Fibroblast of lung (primary cell): ENCODE results near the gene GSG1. TPM values are rescaled to one million over a fixed set of nuclear protein-coding genes. Genes with fewer than 3 reads are reported as not detected.

ENCODE experiments used
- DNase-seq, 2 donors: peaks; one replicate each; pipeline versions ENCODE4 v3.0.0 to v3.0.0-alpha.2; 2010; ENCODE audit warnings: low read depth in 2 of 2
- H2AFZ ChIP-seq: 2 replicates; pipeline ENCODE4 v1.5.1; 2012; ENCODE audit warnings: low read length, control low read depth, inconsistent platforms
- H3K27ac ChIP-seq: 2 replicates; pipeline ENCODE4 v1.5.1; 2011; ENCODE audit warnings: low read length, control low read depth; ENCODE audit not compliant: insufficient read depth
- H3K27me3 ChIP-seq: 2 replicates; pipeline ENCODE4 v1.5.1; 2011; ENCODE audit warnings: mild to moderate bottlenecking, low read length; ENCODE audit not compliant: control insufficient read depth, insufficient read depth
- H3K36me3 ChIP-seq: 2 replicates; pipeline ENCODE4 v1.5.1; 2011; ENCODE audit warnings: low read length; ENCODE audit not compliant: control insufficient read depth, insufficient read depth
- H3K4me1 ChIP-seq: 2 replicates; pipeline ENCODE4 v1.5.1; 2011; ENCODE audit warnings: low read length; ENCODE audit not compliant: control insufficient read depth, insufficient read depth; ENCODE audit errors: extremely low read depth
- H3K4me2 ChIP-seq: 2 replicates; pipeline ENCODE4 v1.5.1; 2011; ENCODE audit warnings: low read length, control low read depth; ENCODE audit not compliant: insufficient read depth; ENCODE audit errors: extremely low read depth
- H3K4me3 ChIP-seq, 4 experiments: fragments of 200-600 bp in 1 of 4; sonication (generic) in 1 of 4; replicated peaks in 1 of 4; 2 replicates each; pipeline ENCODE4 v1.5.1; 2011 to 2016; ENCODE audit warnings: low read length in 4 of 4, low read depth in 3 of 4, mild to moderate bottlenecking in 3 of 4, control low read depth in 2 of 4, inconsistent platforms in 1 of 4, mixed read lengths in 1 of 4; ENCODE audit not compliant: insufficient read depth in 1 of 4; ENCODE audit errors: control extremely low read depth in 1 of 4
- H3K79me2 ChIP-seq: 2 replicates; pipeline ENCODE4 v1.5.1; 2012; ENCODE audit warnings: mild to moderate bottlenecking, low read length, inconsistent platforms; ENCODE audit not compliant: control insufficient read depth, insufficient read depth
- H3K9ac ChIP-seq: 2 replicates; pipeline ENCODE4 v1.5.1; 2011; ENCODE audit warnings: mild to moderate bottlenecking, low read length, control low read depth; ENCODE audit not compliant: insufficient read depth
- H3K9me3 ChIP-seq: 2 replicates; pipeline ENCODE4 v1.5.1; 2012; ENCODE audit warnings: low read depth, low read length; ENCODE audit not compliant: control insufficient read depth, insufficient read depth
- H4K20me1 ChIP-seq: 2 replicates; pipeline ENCODE4 v1.5.1; 2011; ENCODE audit warnings: low read length; ENCODE audit not compliant: control insufficient read depth, insufficient read depth; ENCODE audit errors: extremely low read depth
- EZH2 ChIP-seq: IDR thresholded peaks from 2 replicates; pipeline ENCODE4 v1.5.1; 2012; ENCODE audit warnings: low read length, control low read depth, mild to moderate bottlenecking; ENCODE audit errors: missing control alignments
- polyA plus RNA-seq, 2 donors: library from polyadenylated mRNA; depleted of rRNA in 1 of 2; stranded (reverse) in 1 of 2; unstranded in 1 of 2; fragments of >200 nt; gene quantifications; 2 replicates each; pipeline ENCODE4 v1.2.1, GENCODE V29; 2011 to 2012; ENCODE audit warnings: missing spikeins in 1 of 2
- total RNA-seq: library from RNA; depleted of rRNA; stranded (reverse); fragments of >200 nt; gene quantifications from 2 replicates; pipeline ENCODE4 v1.2.1, GENCODE V29; 2014
- TF ChIP-seq, protein P1 (sequence below), 2 donors: IDR thresholded peaks in 1 of 2; conservative IDR thresholded peaks in 1 of 2; 1 replicate in 1 of 2; 2 replicates in 1 of 2; pipeline ENCODE4 v1.5.1; 2011 to 2012; ENCODE audit warnings: low read length in 2 of 2, control low read depth in 1 of 2, inconsistent platforms in 1 of 2, low read depth in 1 of 2, mild to moderate bottlenecking in 1 of 2

Gene GSG1
- total and polyA plus RNA-seq, 2 donors (not counting 1 experiment from before 2014, with no cell fraction given) = 0.66 to 0.93 TPM

DNA sequence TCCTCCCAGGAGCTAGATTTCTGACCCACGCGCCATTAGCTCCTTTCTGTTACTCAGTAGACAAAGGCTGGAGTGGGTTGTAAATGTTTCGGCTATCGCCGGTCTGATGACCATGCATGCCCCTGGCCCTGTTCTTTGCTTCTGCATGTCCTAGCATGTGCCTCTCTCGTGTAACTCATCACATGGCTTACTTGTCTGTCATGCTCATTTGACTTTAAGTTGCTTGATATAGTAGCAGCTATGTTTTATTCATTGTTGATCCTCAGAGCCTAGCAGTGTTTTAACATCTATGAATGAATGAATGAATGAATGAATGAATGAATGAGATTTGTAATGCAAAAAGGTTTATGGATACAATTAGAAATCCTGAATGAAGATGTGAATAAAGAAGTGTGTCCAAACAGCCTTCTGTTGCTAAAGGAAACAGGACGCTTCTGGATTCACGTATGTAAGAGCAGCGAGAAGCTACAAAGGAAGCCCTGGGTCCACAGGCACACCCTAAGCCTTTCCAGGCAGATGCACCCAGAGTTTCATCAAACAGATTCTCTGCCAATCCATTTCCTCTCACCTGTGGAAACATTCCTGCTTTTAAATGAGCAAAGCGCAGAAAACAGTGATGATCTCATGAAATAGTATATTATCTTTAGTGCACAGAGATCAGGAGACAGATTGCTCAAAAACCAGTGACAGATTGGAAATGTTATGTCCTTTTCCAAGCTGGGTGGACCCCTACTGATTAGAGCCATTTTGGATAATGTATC lies 3.4 kb downstream of the GSG1 start:
- Histone ChIP-seq H3K9ac (peak overlapping the region; percentile 96), H2AFZ (no peak overlapping the region), H3K9me3 (no peaks in the 10 kb centered on the region), H3K36me3 (no peaks in the 10 kb centered on the region), H3K27me3 (no peaks in the 10 kb centered on the region), H3K4me3 (peak overlapping the region in 2 of 4 experiments; percentile 44 to 57), H3K79me2 (no peaks in the 10 kb centered on the region), H3K4me1 (peaks cover 41% of the 10 kb centered on the region), H4K20me1 (no peaks in the 10 kb centered on the region), H3K27ac (peak overlapping the region; percentile 100), H3K4me2 (peak overlapping the region; percentile 78)
- TF ChIP-seq EZH2 = no peak
- TF ChIP-seq, protein P1, sequence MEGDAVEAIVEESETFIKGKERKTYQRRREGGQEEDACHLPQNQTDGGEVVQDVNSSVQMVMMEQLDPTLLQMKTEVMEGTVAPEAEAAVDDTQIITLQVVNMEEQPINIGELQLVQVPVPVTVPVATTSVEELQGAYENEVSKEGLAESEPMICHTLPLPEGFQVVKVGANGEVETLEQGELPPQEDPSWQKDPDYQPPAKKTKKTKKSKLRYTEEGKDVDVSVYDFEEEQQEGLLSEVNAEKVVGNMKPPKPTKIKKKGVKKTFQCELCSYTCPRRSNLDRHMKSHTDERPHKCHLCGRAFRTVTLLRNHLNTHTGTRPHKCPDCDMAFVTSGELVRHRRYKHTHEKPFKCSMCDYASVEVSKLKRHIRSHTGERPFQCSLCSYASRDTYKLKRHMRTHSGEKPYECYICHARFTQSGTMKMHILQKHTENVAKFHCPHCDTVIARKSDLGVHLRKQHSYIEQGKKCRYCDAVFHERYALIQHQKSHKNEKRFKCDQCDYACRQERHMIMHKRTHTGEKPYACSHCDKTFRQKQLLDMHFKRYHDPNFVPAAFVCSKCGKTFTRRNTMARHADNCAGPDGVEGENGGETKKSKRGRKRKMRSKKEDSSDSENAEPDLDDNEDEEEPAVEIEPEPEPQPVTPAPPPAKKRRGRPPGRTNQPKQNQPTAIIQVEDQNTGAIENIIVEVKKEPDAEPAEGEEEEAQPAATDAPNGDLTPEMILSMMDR (conservative IDR thresholded peaks at IDR 0.05 in 1 of 2, IDR thresholded peaks at IDR 0.05 in 1 of 2; ENCODE audit: low read depth in 1 of 2, low read length in 2 of 2) = no peak
- peak in 1 of 2 donors; percentile 11 for DNase-seq

DNA sequence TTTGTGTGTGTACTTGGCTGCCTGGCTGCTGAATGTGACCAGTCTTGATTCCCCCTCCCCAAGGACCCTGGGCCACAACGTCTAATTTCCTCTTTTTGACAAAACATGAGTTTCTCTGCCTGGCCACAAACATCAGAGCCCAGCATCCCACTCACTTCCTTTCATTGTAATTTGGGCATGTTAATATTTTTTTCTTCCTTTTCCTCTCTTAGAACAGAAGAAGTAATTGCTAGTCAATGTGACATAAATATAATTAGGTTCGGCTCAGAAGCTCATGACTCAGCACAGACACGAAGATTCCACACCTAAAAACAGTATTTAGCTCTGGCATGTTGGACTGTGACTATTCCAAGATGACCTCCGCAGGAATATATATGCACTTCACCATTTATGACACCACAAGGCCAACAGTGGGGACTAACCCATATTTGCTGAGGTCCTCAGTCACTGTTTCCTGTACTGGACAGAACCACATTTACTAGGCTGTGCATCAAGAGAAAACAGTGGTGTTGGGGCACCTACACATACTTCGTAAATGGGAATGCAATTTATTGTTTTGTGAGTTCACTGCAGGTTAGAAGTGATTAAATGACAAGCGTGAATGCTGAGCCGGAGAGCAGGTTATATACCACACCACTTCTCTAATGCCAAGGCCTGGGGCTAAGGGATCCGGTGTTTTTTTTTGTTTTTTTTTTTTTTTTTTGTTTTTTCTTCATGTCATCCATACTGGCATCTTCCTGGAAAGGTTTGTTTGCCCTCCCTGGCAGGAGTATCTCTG lies 4.2 kb downstream of the GSG1 start:
- Histone ChIP-seq H3K4me1 (peaks cover 45% of the 10 kb centered on the region), H4K20me1 (no peaks in the 10 kb centered on the region), H3K4me3 (no peak overlapping the region), H3K9me3 (no peaks in the 10 kb centered on the region), H3K27me3 (no peaks in the 10 kb centered on the region), H3K27ac (peak overlapping the region; percentile 100), H3K9ac (peak overlapping the region; percentile 63), H2AFZ (no peak overlapping the region), H3K79me2 (no peaks in the 10 kb centered on the region), H3K36me3 (no peaks in the 10 kb centered on the region), H3K4me2 (peak overlapping the region; percentile 4)
- TF ChIP-seq, protein P1 (conservative IDR thresholded peaks at IDR 0.05 in 1 of 2, IDR thresholded peaks at IDR 0.05 in 1 of 2; ENCODE audit: low read depth in 1 of 2, low read length in 2 of 2) = no peak
- TF ChIP-seq EZH2 = no peak
- peak; percentile 7 to 52 for DNase-seq

DNA sequence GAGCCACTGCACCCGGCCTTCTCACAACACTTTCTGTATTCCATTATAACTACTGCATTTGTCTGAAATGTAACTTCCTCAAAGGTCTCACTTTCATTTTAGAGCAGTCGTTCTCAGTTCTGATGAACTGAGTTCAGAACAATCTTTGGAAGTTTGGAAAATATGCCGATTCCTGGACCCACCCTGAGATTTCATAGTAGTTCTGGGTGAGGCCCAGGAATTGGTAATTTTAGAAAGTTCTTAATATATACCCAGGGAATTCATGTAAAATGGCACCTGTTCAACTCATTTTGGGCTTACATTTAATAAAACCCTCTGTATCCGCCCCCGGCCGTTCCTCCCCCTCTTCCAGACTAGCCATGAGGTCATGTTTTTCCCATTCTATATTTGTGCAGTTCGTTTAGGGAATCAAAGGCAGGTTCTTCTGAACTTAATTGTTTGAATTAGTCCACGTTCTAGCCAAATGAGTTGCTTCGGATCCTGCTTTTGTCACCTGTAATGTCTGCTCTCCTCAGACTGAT lies 5.9 kb downstream of the GSG1 start:
- Histone ChIP-seq H3K9ac (peak overlapping the region; percentile 30), H3K9me3 (no peaks in the 10 kb centered on the region), H3K4me2 (peak overlapping the region; percentile 91), H2AFZ (peak overlapping the region; percentile 80), H3K36me3 (no peaks in the 10 kb centered on the region), H3K4me3 (peak overlapping the region in 3 of 4 experiments; percentile 6 to 47 (median 25)), H3K4me1 (peaks cover 55% of the 10 kb centered on the region), H3K79me2 (no peaks in the 10 kb centered on the region), H3K27ac (peak overlapping the region; percentile 100), H3K27me3 (no peaks in the 10 kb centered on the region), H4K20me1 (no peaks in the 10 kb centered on the region)
- no peak for TF ChIP-seq EZH2
- TF ChIP-seq, protein P1 (conservative IDR thresholded peaks at IDR 0.05 in 1 of 2, IDR thresholded peaks at IDR 0.05 in 1 of 2; ENCODE audit: low read depth in 1 of 2, low read length in 2 of 2) = no peak
- DNase-seq = no peak
